Measurements from ENCODE around the gene UAP1L1. TPM values are rescaled to one million over a fixed set of nuclear protein-coding genes. Genes with fewer than 3 reads are reported as not detected.

Gene UAP1L1
- total and polyA plus RNA-seq, 9 of the 15 experiments (the other 6 are each of a cell fraction or from before 2014, with no cell fraction given) = 0.20 to 8.6 (median 3.7) TPM

DNA sequence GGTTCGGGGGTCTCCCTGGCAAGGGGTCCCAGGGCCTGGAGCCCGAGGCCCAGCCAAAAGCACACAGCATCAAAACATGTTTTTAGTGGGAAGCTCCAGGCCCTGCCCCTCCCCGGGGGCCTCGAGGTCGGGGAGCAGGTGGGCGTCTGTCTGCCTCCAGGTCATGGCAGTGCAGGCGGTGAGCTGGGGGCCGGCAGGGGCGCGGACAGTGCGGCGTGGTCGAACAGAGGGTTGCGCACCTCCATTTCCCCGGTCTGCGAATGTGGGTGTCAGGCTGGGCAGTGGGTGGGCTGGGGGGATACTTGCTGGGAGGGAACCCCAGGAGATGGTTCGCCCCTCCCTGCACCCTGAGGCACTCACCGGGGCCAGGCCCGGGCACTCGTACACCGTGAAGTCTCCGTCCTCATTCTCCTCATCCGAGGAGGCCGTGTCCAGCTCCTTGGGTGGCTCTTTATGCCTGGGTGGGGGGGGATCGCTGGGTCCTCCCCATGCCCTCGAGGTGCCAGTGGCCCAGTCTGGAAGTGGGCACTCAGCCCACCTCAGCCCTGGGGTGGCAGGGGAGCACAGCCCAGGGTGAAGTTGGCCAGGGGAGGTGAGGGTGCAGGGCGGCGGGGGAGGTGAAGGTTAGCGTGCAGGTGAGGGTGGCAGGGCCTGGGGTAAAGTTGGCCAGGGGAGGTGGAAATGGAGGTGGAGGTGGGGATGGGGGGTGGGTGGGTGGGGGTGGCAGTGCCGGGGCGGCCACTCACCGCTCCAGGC, 37.5 kb upstream of the UAP1L1 start:
- Histone ChIP-seq H3K27me3 (ENCODE audit: control insufficient read depth in 2 of 2, insufficient read depth in 2 of 2, low read length in 2 of 2) (peaks cover 5 to 37% of the 10 kb centered on the region in 2 experiments; a peak in 4 of 5 replicates), H3K9me3 (replicated peaks; ENCODE audit: control insufficient read depth, insufficient read depth, low read depth, low read length) (no peaks in the 10 kb centered on the region), H3K4me3 (no peak overlapping the region), H3K4me1 (replicated peaks in 1 of 2; ENCODE audit: control insufficient read depth in 2 of 2, insufficient read depth in 2 of 2, low read length in 2 of 2) (peaks cover 0 to 77% of the 10 kb centered on the region in 2 experiments; a peak in 4 of 5 replicates), H3K9me1 (ENCODE audit: control insufficient read depth, insufficient read depth, low read length) (no peaks in the 10 kb centered on the region), H3K79me2 (ENCODE audit: control insufficient read depth, insufficient read depth, low read length) (no peaks in the 10 kb centered on the region), H3K36me3 (ENCODE audit: control insufficient read depth, insufficient read depth, low read length) (no peaks in the 10 kb centered on the region), H3K27ac (ENCODE audit: extremely low read depth, low read depth, low read length) (no peak overlapping the region), H3K9ac (ENCODE audit: insufficient read depth in 1 of 2, low read depth in 2 of 2, low read length in 2 of 2) (no peak overlapping the region), H4K20me1 (replicated peaks; ENCODE audit: control insufficient read depth, insufficient read depth, low read length) (peaks cover 6% of the 10 kb centered on the region; the same call in 1 of the 2 replicates), H2AFZ (ENCODE audit: low read depth, low read length) (no peak overlapping the region), H3K4me2 (ENCODE audit: insufficient read depth, low read length) (no peak overlapping the region)
- ChIA-PET CTCF (ENCODE audit: low intra/inter-chr PET ratio) (no interaction called here), POLR2A (interaction anchor here (0.6 kb wide), 1 partner anchor 47 kb away, joined by 3 read pairs; the partner anchor contains the start of gene MAN1B1)
- in situ Hi-C loops (cut with MboI) = loop anchor here (5.0 kb wide), 2 partner anchors 92 to 267 kb away; partner anchors contain the start of gene C8G
- TF ChIP-seq, protein P1, sequence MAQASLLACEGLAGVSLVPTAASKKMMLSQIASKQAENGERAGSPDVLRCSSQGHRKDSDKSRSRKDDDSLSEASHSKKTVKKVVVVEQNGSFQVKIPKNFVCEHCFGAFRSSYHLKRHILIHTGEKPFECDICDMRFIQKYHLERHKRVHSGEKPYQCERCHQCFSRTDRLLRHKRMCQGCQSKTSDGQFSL (CRISPR knock-in tag; IDR thresholded peaks at IDR 0.05) = peak; percentile 58
- TF ChIP-seq, protein P1 (tag; IDR thresholded peaks at IDR 0.05) = no peak
- 0 out of 2 replicates have a peak, but pooled peaks have one; percentile 3 for TF ChIP-seq ZBTB7A (IDR thresholded peaks at IDR 0.05; ENCODE audit: borderline replicate concordance, control insufficient read depth, low read depth, low read length)
- TF ChIP-seq, protein P2, sequence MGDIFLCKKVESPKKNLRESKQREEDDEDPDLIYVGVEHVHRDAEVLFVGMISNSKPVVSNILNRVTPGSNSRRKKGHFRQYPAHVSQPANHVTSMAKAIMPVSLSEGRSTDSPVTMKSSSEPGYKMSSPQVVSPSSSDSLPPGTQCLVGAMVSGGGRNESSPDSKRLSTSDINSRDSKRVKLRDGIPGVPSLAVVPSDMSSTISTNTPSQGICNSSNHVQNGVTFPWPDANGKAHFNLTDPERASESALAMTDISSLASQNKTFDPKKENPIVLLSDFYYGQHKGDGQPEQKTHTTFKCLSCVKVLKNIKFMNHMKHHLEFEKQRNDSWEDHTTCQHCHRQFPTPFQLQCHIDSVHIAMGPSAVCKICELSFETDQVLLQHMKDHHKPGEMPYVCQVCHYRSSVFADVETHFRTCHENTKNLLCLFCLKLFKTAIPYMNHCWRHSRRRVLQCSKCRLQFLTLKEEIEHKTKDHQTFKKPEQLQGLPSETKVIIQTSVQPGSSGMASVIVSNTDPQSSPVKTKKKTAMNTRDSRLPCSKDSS (IDR thresholded peaks at IDR 0.05; ENCODE audit: low read depth, partially characterized antibody) = no peak
- no peak for FAIRE-seq
- intact Hi-C loops (cut with micrococcal nuclease) = no loop called here
- no peak for ATAC-seq
- no TSS peak for BruUV-seq (replicated peaks)
- no peak for DNase-seq (ENCODE audit: extremely low read depth in 1 of 4, low spot score in 3 of 4)
- 34% methylated on average over 16 of the region's 32 CpGs for WGBS (ENCODE audit: insufficient coverage, low coverage, missing lambda C conversion rate)

All from K562 (cell line).